ENCODE data around the gene CLEC11A. TPM values are rescaled to one million over a fixed set of nuclear protein-coding genes. Genes with fewer than 3 reads are reported as not detected.

Gene CLEC11A
- total RNA-seq, 1 experiment from 2014 or later: 7.6 TPM

DNA sequence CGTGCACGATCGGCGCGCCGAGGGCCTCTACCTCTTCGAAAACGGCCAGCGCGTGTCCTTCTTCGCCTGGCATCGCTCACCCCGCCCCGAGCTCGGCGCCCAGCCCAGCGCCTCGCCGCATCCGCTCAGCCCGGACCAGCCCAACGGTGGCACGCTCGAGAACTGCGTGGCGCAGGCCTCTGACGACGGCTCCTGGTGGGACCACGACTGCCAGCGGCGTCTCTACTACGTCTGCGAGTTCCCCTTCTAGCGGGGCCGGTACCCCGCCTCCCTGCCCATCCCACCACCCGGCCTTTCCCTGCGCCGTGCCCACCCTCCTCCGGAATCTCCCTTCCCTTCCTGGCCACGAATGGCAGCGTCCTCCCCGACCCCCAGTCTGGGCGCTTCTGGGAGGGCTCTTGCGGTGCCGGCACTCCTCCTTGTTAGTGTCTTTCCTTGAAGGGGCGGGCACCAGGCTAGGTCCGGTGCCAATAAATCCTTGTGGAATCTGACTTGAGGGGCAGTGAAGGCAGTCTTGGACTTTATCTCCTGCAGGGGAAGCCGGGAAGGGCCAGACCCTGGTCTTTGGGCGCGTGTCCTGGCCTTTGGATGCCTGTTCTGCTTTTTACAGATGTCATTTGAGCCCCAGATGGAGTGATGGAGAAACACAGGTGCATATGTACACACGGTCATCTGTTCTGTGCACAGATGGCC lies 2.2 kb downstream of the CLEC11A start:
- no peak for ATAC-seq
- POLR2A ChIA-PET: interaction anchor here (0.5 to 1.6 kb wide), 6 partner anchors 15 to 178 kb away, joined by 3 to 7 read pairs (median 4); no protein-coding TSS in a partner anchor
- TF ChIP-seq ZNF317 (CRISPR knock-in tag; IDR thresholded peaks at IDR 0.05; ENCODE audit: borderline replicate concordance, low read depth) (peak; percentile 56; the same call in 1 of the 2 replicates), KAT7 (CRISPR knock-in tag; IDR thresholded peaks at IDR 0.05; ENCODE audit: borderline replicate concordance) (peak; percentile 77; the same call in 1 of the 2 replicates), ETV6 (CRISPR knock-in tag; IDR thresholded peaks at IDR 0.05) (peak; percentile 20; the same call in 1 of the 2 replicates), TEAD1 (CRISPR knock-in tag; IDR thresholded peaks at IDR 0.05) (0 out of 2 replicates have a peak, but pooled peaks have one; percentile 38), TCF7 (CRISPR knock-in tag; IDR thresholded peaks at IDR 0.05; ENCODE audit: low read depth) (peak; percentile 77; the same call in 1 of the 2 replicates), FOXP1 (CRISPR knock-in tag; IDR thresholded peaks at IDR 0.05; ENCODE audit: borderline replicate concordance) (peak; percentile 89), FOXK1 (CRISPR knock-in tag; IDR thresholded peaks at IDR 0.05) (peak; percentile 23; the same call in 1 of the 2 replicates), ZNF425 (CRISPR knock-in tag; conservative IDR thresholded peaks at IDR 0.05) (no peak), ZNF121 (CRISPR knock-in tag; IDR thresholded peaks at IDR 0.05) (peak; percentile 30; the same call in 1 of the 2 replicates), NFE2L1 (CRISPR knock-in tag; IDR thresholded peaks at IDR 0.05) (0 out of 2 replicates have a peak, but pooled peaks have one; percentile 23), AR (CRISPR knock-in tag; IDR thresholded peaks at IDR 0.05) (no peak), CREM (CRISPR knock-in tag; IDR thresholded peaks at IDR 0.05) (0 out of 2 replicates have a peak, but pooled peaks have one; percentile 63), SMAD3 (CRISPR knock-in tag; IDR thresholded peaks at IDR 0.05; ENCODE audit: borderline replicate concordance) (peak; percentile 79; the same call in 1 of the 2 replicates), IRF2 (CRISPR knock-in tag; IDR thresholded peaks at IDR 0.05; ENCODE audit: borderline replicate concordance, low read depth) (0 out of 2 replicates have a peak, but pooled peaks have one; percentile 53), ZNF219 (CRISPR knock-in tag; IDR thresholded peaks at IDR 0.05; ENCODE audit: borderline replicate concordance) (no peak; the same call in 1 of the 2 replicates), RELA (CRISPR knock-in tag; IDR thresholded peaks at IDR 0.05; ENCODE audit: borderline replicate concordance) (no peak; the same call in 1 of the 2 replicates), ZNF232 (CRISPR knock-in tag; IDR thresholded peaks at IDR 0.05) (no peak)
- TF ChIP-seq, protein P1, sequence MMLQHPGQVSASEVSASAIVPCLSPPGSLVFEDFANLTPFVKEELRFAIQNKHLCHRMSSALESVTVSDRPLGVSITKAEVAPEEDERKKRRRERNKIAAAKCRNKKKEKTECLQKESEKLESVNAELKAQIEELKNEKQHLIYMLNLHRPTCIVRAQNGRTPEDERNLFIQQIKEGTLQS (CRISPR knock-in tag; conservative IDR thresholded peaks at IDR 0.05): 0 out of 2 replicates have a peak, but pooled peaks have one; percentile 21
- TF ChIP-seq, protein P2, sequence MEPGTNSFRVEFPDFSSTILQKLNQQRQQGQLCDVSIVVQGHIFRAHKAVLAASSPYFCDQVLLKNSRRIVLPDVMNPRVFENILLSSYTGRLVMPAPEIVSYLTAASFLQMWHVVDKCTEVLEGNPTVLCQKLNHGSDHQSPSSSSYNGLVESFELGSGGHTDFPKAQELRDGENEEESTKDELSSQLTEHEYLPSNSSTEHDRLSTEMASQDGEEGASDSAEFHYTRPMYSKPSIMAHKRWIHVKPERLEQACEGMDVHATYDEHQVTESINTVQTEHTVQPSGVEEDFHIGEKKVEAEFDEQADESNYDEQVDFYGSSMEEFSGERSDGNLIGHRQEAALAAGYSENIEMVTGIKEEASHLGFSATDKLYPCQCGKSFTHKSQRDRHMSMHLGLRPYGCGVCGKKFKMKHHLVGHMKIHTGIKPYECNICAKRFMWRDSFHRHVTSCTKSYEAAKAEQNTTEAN (CRISPR knock-in tag; IDR thresholded peaks at IDR 0.05): peak; percentile 20; the same call in 1 of the 2 replicates
- TF ChIP-seq, protein P3, sequence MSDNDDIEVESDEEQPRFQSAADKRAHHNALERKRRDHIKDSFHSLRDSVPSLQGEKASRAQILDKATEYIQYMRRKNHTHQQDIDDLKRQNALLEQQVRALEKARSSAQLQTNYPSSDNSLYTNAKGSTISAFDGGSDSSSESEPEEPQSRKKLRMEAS (CRISPR knock-in tag; IDR thresholded peaks at IDR 0.05): peak; percentile 92
- TF ChIP-seq, protein P4, sequence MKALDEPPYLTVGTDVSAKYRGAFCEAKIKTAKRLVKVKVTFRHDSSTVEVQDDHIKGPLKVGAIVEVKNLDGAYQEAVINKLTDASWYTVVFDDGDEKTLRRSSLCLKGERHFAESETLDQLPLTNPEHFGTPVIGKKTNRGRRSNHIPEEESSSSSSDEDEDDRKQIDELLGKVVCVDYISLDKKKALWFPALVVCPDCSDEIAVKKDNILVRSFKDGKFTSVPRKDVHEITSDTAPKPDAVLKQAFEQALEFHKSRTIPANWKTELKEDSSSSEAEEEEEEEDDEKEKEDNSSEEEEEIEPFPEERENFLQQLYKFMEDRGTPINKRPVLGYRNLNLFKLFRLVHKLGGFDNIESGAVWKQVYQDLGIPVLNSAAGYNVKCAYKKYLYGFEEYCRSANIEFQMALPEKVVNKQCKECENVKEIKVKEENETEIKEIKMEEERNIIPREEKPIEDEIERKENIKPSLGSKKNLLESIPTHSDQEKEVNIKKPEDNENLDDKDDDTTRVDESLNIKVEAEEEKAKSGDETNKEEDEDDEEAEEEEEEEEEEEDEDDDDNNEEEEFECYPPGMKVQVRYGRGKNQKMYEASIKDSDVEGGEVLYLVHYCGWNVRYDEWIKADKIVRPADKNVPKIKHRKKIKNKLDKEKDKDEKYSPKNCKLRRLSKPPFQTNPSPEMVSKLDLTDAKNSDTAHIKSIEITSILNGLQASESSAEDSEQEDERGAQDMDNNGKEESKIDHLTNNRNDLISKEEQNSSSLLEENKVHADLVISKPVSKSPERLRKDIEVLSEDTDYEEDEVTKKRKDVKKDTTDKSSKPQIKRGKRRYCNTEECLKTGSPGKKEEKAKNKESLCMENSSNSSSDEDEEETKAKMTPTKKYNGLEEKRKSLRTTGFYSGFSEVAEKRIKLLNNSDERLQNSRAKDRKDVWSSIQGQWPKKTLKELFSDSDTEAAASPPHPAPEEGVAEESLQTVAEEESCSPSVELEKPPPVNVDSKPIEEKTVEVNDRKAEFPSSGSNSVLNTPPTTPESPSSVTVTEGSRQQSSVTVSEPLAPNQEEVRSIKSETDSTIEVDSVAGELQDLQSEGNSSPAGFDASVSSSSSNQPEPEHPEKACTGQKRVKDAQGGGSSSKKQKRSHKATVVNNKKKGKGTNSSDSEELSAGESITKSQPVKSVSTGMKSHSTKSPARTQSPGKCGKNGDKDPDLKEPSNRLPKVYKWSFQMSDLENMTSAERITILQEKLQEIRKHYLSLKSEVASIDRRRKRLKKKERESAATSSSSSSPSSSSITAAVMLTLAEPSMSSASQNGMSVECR (CRISPR knock-in tag; IDR thresholded peaks at IDR 0.05; ENCODE audit: borderline replicate concordance): peak; percentile 62; the same call in 1 of the 2 replicates
- TF ChIP-seq, protein P5, sequence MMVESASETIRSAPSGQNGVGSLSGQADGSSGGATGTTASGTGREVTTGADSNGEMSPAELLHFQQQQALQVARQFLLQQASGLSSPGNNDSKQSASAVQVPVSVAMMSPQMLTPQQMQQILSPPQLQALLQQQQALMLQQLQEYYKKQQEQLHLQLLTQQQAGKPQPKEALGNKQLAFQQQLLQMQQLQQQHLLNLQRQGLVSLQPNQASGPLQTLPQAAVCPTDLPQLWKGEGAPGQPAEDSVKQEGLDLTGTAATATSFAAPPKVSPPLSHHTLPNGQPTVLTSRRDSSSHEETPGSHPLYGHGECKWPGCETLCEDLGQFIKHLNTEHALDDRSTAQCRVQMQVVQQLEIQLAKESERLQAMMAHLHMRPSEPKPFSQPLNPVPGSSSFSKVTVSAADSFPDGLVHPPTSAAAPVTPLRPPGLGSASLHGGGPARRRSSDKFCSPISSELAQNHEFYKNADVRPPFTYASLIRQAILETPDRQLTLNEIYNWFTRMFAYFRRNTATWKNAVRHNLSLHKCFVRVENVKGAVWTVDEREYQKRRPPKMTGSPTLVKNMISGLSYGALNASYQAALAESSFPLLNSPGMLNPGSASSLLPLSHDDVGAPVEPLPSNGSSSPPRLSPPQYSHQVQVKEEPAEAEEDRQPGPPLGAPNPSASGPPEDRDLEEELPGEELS (CRISPR knock-in tag; IDR thresholded peaks at IDR 0.05): 0 out of 2 replicates have a peak, but pooled peaks have one; percentile 94

More for the DNA sequence above, 2.2 kb downstream of the CLEC11A start:
- Mint-ChIP-seq H3K36me3 (no peaks in the 10 kb centered on the region), H3K4me1 (peaks cover 51% of the 10 kb centered on the region), H3K9me3 (no peaks in the 10 kb centered on the region), H3K27me3 (ENCODE audit: low read depth) (peaks cover 39% of the 10 kb centered on the region), H3K4me3 (peak overlapping the region; percentile 90), H3K27ac (peak overlapping the region; percentile 76; the same call in 1 of the 2 replicates)
- DNase-seq (ENCODE audit: low spot score): no peak
- CTCF ChIA-PET: interaction anchor here (0.6 to 6.7 kb wide), 64 partner anchors 7 to 979 kb away, joined by 3 to 195 read pairs (median 5); partner anchors contain the start of genes ACP4, C19orf81 and JOSD2
